Spleen (tissue), 7 donors: Measurements from ENCODE around the gene PPP1R3D.

Source experiments
- POLR2A ChIP-seq, 3 donors: fragments of 450-650 bp; IDR thresholded peaks; one replicate each; pipeline ENCODE4 v1.5.1; 2017; ENCODE audit warnings: antibody characterized with exemption in 3 of 3, mild to moderate bottlenecking in 1 of 3
- POLR2AphosphoS5 ChIP-seq, 3 donors: sonication (generic); formaldehyde crosslinking; IDR thresholded peaks; one replicate each; pipeline ENCODE4 v1.5.1; 2017; ENCODE audit warnings: antibody characterized with exemption in 3 of 3
- TF ChIP-seq, protein P1 (sequence below), 11 experiments: fragments of 200-600 bp in 7 of 11; fragments of 450-650 bp in 4 of 11; sonication (generic) in 4 of 11; IDR thresholded peaks in 8 of 11; conservative IDR thresholded peaks in 3 of 11; 1 replicate in 7 of 11; 2 replicates in 4 of 11; pipeline versions ENCODE4 v1.4.0 to v1.8.0; 2016 to 2021; ENCODE audit warnings: antibody characterized with exemption in 11 of 11, inconsistent platforms in 4 of 11, mild to moderate bottlenecking in 1 of 11
- donor health status: DM: no; HTN: no; CAD: no; lungs with moderate emphysema.
- donor health status: DM: no; HTN: no; CAD: no.
- donor health status: DM: no; HTN: no; CAD: no.

DNA sequence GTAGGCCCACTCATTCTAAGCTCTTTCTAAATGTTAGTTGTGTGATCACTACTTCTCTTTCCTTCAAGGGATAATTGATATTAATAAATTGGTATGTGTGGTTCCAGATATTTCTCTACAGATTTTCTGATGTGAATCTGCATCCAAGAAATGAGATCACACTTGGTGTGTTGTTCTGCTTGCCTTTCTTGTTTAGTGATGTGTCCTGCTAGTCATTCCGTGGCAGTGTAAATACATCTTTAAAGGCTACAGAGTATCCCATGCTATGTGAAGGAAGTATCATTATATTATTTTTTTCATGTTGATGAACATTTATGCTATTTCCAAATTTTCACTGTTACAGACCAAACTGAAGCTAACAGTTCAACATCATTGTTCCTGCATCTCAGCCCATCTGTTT lies 31.3 kb upstream of the PPP1R3D start:
- TF ChIP-seq POLR2A (IDR thresholded peaks at IDR 0.05) = no peak
- TF ChIP-seq, protein P1, sequence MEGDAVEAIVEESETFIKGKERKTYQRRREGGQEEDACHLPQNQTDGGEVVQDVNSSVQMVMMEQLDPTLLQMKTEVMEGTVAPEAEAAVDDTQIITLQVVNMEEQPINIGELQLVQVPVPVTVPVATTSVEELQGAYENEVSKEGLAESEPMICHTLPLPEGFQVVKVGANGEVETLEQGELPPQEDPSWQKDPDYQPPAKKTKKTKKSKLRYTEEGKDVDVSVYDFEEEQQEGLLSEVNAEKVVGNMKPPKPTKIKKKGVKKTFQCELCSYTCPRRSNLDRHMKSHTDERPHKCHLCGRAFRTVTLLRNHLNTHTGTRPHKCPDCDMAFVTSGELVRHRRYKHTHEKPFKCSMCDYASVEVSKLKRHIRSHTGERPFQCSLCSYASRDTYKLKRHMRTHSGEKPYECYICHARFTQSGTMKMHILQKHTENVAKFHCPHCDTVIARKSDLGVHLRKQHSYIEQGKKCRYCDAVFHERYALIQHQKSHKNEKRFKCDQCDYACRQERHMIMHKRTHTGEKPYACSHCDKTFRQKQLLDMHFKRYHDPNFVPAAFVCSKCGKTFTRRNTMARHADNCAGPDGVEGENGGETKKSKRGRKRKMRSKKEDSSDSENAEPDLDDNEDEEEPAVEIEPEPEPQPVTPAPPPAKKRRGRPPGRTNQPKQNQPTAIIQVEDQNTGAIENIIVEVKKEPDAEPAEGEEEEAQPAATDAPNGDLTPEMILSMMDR (IDR thresholded peaks at IDR 0.05 in 8 of 11, conservative IDR thresholded peaks at IDR 0.05 in 3 of 11) = no peak
- no peak for TF ChIP-seq POLR2AphosphoS5 (IDR thresholded peaks at IDR 0.05)
